CD4-positive, CD25-positive, alpha-beta regulatory T cell (primary cell): ENCODE data around the gene BRD7. TPM values are rescaled to one million over a fixed set of nuclear protein-coding genes. Genes with fewer than 3 reads are reported as not detected.

Experiments used
- ATAC-seq, 2 donors: fragments of 150-1000 bp; cut with Tn5 transposase; one replicate each; pipeline ENCODE4 v1.10.0; 2021; ENCODE audit warnings: low read depth in 2 of 2, moderate number of reproducible peaks in 2 of 2, moderate library complexity in 1 of 2
- DNase-seq, 3 donors: peaks; one replicate each; pipeline versions ENCODE4 v3.0.0 to v3.0.0-alpha.2; 2012 to 2022; ENCODE audit warnings: mixed read lengths in 1 of 3
- H3K27ac ChIP-seq: one replicate; pipeline ENCODE4 v1.7.0; 2013; ENCODE audit warnings: mild to moderate bottlenecking, low read length; ENCODE audit not compliant: insufficient read depth, poor library complexity, severe bottlenecking
- H3K27me3 ChIP-seq: one replicate; pipeline ENCODE4 v1.7.0; 2013; ENCODE audit warnings: low read length; ENCODE audit not compliant: control insufficient read depth, insufficient read depth
- H3K36me3 ChIP-seq: one replicate; pipeline ENCODE4 v1.7.0; 2013; ENCODE audit warnings: mild to moderate bottlenecking, low read length, moderate library complexity; ENCODE audit not compliant: control insufficient read depth, insufficient read depth
- H3K4me1 ChIP-seq: 2 replicates; pipeline ENCODE4 v1.7.0; 2013; ENCODE audit warnings: mild to moderate bottlenecking, low read length; ENCODE audit not compliant: insufficient read depth, control insufficient read depth, poor library complexity, severe bottlenecking
- H3K4me3 ChIP-seq: one replicate; pipeline ENCODE4 v1.7.0; 2013; ENCODE audit warnings: low read depth, mild to moderate bottlenecking, low read length, moderate library complexity
- H3K9me3 ChIP-seq, 2 experiments: 1 replicate in 1 of 2; 2 replicates in 1 of 2; pipeline ENCODE4 v1.7.0; 2013; ENCODE audit warnings: low read length in 2 of 2, mild to moderate bottlenecking in 1 of 2, moderate library complexity in 1 of 2; ENCODE audit not compliant: control insufficient read depth in 2 of 2
- H3K27ac Mint-ChIP-seq, 3 donors: one replicate each; pipeline ENCODE4 v1.8.0; 2020 to 2022; ENCODE audit warnings: mild to moderate bottlenecking in 3 of 3, mixed read lengths in 3 of 3, moderate library complexity in 2 of 3
- H3K27me3 Mint-ChIP-seq: one replicate; pipeline ENCODE4 v1.8.0; 2022; ENCODE audit warnings: mild to moderate bottlenecking, mixed read lengths
- H3K36me3 Mint-ChIP-seq: one replicate; pipeline ENCODE4 v1.8.0; 2020; ENCODE audit warnings: mixed read lengths
- H3K4me1 Mint-ChIP-seq, 4 donors: one replicate each; pipeline ENCODE4 v1.8.0; 2020 to 2022; ENCODE audit warnings: mixed read lengths in 4 of 4, mild to moderate bottlenecking in 1 of 4
- H3K4me3 Mint-ChIP-seq, 4 donors: one replicate each; pipeline ENCODE4 v1.8.0; 2020 to 2022; ENCODE audit warnings: mild to moderate bottlenecking in 4 of 4, mixed read lengths in 4 of 4, moderate library complexity in 3 of 4
- H3K9me3 Mint-ChIP-seq, 7 donors: one replicate each; pipeline ENCODE4 v1.8.0; 2020 to 2022; ENCODE audit warnings: mixed read lengths in 7 of 7, mild to moderate bottlenecking in 3 of 7, moderate library complexity in 2 of 7
- polyA plus RNA-seq, 4 donors: library from polyadenylated mRNA; unstranded; fragments of 300-500 nt; fragmentation: Illumina TruSeq; gene quantifications; one replicate each; pipeline ENCODE4 v1.2.3, GENCODE V29; 2021
- total RNA-seq: library from RNA; stranded (reverse); gene quantifications from one replicate; pipeline ENCODE4 v1.2.3, GENCODE V29; 2022

Gene BRD7
- total RNA-seq (88.6 TPM), polyA plus RNA-seq (10 to 100 TPM; 23.3 to 45.5 (median 32.1) TPM)

DNA sequence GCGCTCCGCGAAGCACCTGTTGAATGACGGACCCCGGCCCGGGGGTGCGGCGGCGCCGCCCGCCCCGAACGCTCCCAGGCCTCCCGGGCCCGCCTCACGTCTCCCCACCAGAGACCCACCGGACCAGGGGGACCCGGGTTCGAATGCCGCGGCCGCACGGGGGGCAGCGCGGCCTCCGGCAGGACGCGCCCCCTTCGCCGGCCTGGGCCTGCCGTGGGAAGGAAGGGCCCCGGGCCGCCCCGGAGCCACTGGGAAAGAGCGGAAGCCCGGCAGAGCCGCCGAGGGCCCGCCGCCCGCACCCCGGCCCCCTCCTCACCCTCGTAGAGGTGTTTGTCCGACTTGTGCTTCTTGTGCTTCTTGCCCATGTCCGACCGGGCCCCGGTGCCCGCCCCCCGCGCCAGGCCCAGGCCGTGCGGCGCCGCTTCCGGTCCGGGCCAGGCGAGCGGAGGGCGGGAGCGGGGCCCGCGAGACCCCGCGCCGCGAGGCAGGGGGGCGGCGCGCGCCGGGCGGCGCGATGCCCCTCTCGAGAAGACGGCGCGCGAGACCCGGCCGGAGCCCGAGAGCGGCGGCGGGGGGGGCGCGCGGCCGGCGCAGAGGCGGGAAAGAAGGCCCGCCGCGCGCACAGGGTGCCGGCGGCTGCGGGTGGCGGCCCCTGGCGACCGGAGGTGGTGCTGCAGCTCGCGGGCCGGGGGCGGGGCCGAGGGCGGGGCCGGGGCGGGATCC, at the start of gene BRD7:
TSS of gene BRD7 (minus strand) at position 579 of the 723 bp plus-strand sequence. CDS start at position 365, 214 bp downstream.
- no peaks in the 10 kb centered on the region for H3K27me3 ChIP-seq
- H3K27me3 Mint-ChIP-seq, result peaks cover 10% of the 10 kb centered on the region
- H3K36me3 Mint-ChIP-seq, result peaks cover 19% of the 10 kb centered on the region
- peaks cover 37% of the 10 kb centered on the region for H3K4me1 ChIP-seq
- DNase-seq (peak; percentile 61 to 70 (median 68)), ATAC-seq (peak; percentile 88 to 89)
- peak within 1 kb of the TSS; percentile 60 for H3K27ac ChIP-seq
- peaks cover 21% of the 10 kb centered on the region for H3K36me3 ChIP-seq
- H3K27ac Mint-ChIP-seq, result peak within 1 kb of the TSS; percentile 90 to 97 (median 96)
- peaks cover 40 to 61% (median 46%) of the 10 kb centered on the region in 4 donors for H3K4me1 Mint-ChIP-seq
- H3K9me3 ChIP-seq, result no peaks in the 10 kb centered on the region
- H3K4me3 ChIP-seq, result peak within 1 kb of the TSS; percentile 91
- H3K4me3 Mint-ChIP-seq, result peak within 1 kb of the TSS; percentile 92 to 96 (median 94)
- no peaks in the 10 kb centered on the region for H3K9me3 Mint-ChIP-seq

DNA sequence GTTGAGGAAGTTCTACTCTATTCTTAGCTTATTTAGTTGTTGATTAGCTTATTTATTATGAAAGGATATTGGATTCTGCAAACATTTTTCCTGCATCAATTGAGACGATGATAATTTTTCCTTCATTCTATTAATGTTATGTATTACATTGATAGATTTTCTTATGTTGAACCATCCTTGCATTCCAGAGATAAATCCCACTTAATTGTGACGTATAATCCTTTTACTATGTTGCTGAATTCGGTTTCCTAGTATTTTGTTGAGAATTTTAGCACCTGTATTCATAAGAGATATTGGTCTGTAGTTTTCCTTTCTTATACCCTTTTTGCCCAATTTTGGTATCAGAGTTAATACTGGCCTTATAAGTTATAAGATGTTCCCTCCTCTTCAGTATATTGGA, 47.6 kb upstream of the BRD7 start:
- Histone ChIP-seq H3K9me3 (peaks cover 43 to 49% of the 10 kb centered on the region in 2 experiments), H3K4me1 (no peaks in the 10 kb centered on the region), H3K27me3 (peaks cover 9% of the 10 kb centered on the region), H3K27ac (no peak overlapping the region), H3K4me3 (no peak overlapping the region), H3K36me3 (no peaks in the 10 kb centered on the region)
- no peak for DNase-seq
- H3K27me3 Mint-ChIP-seq, result peaks cover 24% of the 10 kb centered on the region
- H3K27ac Mint-ChIP-seq, result no peak overlapping the region
- H3K4me3 Mint-ChIP-seq, result no peak overlapping the region
- no peaks in the 10 kb centered on the region for H3K4me1 Mint-ChIP-seq
- H3K36me3 Mint-ChIP-seq, result no peaks in the 10 kb centered on the region
- H3K9me3 Mint-ChIP-seq, result peaks cover 0 to 54% (median 24%) of the 10 kb centered on the region in 7 donors
- ATAC-seq, result no peak

DNA sequence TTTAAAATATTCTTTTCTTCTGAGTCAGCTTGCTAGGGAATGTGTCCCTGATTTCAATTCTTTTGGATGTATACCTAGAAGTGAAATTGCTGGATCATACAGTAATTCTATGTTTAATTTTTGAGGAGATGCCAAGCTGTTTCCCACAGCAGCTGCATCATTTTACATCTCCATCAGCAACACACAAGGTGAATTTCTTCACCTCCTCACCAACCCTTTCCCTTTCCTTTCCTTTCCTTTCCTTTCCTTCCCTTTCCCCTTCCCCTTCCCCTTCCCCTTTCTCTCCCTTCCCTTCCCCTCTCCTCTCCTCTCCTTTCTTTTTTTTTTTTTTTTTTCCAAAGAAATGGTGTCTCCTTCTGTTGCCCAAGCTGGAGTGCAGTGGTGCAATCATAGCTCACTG, 45.4 kb upstream of the BRD7 start:
- Mint-ChIP-seq H3K9me3 (peaks cover 0 to 36% (median 15%) of the 10 kb centered on the region in 7 donors), H3K27me3 (peaks cover 34% of the 10 kb centered on the region), H3K36me3 (no peaks in the 10 kb centered on the region), H3K4me1 (no peaks in the 10 kb centered on the region), H3K27ac (no peak overlapping the region), H3K4me3 (no peak overlapping the region)
- H3K4me1 ChIP-seq, result no peaks in the 10 kb centered on the region
- H3K27ac ChIP-seq, result no peak overlapping the region
- ATAC-seq, result no peak
- H3K4me3 ChIP-seq, result no peak overlapping the region
- peaks cover 31 to 37% of the 10 kb centered on the region in 2 experiments for H3K9me3 ChIP-seq
- DNase-seq, result no peak
- H3K36me3 ChIP-seq, result no peaks in the 10 kb centered on the region
- peaks cover 6% of the 10 kb centered on the region for H3K27me3 ChIP-seq

DNA sequence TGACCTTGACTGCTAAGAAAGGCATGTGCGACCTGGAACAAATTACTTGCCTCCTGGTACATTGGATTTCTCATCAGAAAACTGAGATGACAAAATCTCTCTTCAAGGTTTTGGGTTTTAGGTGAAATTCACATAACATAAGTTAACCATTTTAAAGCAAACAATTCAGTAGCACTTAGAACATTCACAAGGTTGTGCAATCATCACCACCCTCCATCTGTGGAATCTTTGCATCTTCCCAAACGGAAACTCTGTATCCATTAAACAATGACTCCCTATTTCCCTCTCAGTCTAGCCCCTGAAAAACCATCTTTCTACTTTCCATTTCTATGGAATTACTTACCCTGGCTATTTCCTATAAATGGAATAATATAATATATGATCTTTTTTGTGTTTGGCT, 42.2 kb upstream of the BRD7 start:
- ATAC-seq, result no peak
- DNase-seq, result no peak
- Histone ChIP-seq H3K27me3 (no peaks in the 10 kb centered on the region), H3K27ac (no peak overlapping the region), H3K4me1 (no peaks in the 10 kb centered on the region), H3K4me3 (no peak overlapping the region), H3K9me3 (peaks cover under 1 to 8% of the 10 kb centered on the region in 2 experiments), H3K36me3 (no peaks in the 10 kb centered on the region)
- peaks cover 29% of the 10 kb centered on the region for H3K27me3 Mint-ChIP-seq
- H3K36me3 Mint-ChIP-seq, result no peaks in the 10 kb centered on the region
- H3K27ac Mint-ChIP-seq, result no peak overlapping the region
- H3K4me1 Mint-ChIP-seq, result no peaks in the 10 kb centered on the region
- peaks cover 0 to 9% (median 0%) of the 10 kb centered on the region in 7 donors for H3K9me3 Mint-ChIP-seq
- no peak overlapping the region for H3K4me3 Mint-ChIP-seq

DNA sequence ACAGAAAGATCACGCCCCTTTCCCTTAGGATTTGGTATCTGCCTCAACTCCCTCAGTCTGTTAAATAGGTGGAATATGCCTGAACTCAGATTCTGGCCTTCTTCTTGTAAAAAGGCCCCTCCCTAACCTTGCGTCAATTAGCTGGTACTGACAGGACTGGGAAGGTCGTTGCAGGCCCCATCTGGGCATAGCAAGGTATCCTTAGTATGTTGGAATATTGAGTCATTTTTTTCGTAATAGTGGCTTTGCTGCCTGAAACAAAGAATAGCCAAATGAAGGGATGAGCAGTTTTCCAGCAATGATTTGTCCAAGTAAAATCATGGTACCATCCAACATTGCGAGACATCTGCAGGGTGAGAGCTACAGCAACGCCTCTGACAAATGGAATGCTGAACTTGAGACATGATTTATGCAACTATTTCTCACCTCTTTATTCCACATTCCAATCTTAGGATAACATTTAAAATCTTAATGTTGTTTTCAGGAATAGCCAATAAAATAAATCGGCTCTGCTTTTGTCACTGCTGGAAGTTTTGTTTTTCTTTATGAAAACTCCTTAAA, 39.3 kb upstream of the BRD7 start:
- Mint-ChIP-seq H3K36me3 (no peaks in the 10 kb centered on the region), H3K9me3 (no peaks in the 10 kb centered on the region), H3K27ac (no peak overlapping the region), H3K27me3 (peaks cover 25% of the 10 kb centered on the region), H3K4me1 (no peaks in the 10 kb centered on the region), H3K4me3 (no peak overlapping the region)
- Histone ChIP-seq H3K27ac (no peak overlapping the region), H3K27me3 (no peaks in the 10 kb centered on the region), H3K36me3 (no peaks in the 10 kb centered on the region), H3K4me1 (no peaks in the 10 kb centered on the region), H3K4me3 (no peak overlapping the region), H3K9me3 (no peaks in the 10 kb centered on the region)
- ATAC-seq (no peak), DNase-seq (no peak)

DNA sequence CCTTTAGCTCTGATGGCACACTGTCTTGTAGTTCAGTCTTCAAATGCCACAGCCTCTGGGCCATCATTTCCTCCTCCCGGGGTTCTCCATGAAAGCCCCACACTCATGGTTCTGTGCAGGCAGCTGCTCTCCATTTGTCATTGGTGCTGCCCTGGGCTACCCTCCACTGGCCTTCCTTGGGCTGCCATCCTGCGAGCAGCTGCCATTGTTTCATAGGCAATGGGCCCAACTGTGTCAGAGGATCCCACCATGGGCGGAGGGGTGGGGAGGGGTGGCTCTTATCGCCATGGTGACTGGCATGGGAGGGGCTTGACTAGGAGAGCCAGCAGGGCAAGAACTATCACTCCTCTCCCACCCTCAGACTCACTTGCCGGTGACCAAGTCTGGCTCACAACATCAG, 38.6 kb upstream of the BRD7 start:
- no peak overlapping the region for H3K4me3 ChIP-seq
- no peak overlapping the region for H3K27ac ChIP-seq
- H3K36me3 Mint-ChIP-seq, result no peaks in the 10 kb centered on the region
- H3K9me3 ChIP-seq, result no peaks in the 10 kb centered on the region
- DNase-seq (no peak), ATAC-seq (no peak)
- peaks cover 25% of the 10 kb centered on the region for H3K27me3 Mint-ChIP-seq
- H3K4me1 Mint-ChIP-seq, result no peaks in the 10 kb centered on the region
- no peaks in the 10 kb centered on the region for H3K36me3 ChIP-seq
- no peaks in the 10 kb centered on the region for H3K4me1 ChIP-seq
- no peaks in the 10 kb centered on the region for H3K9me3 Mint-ChIP-seq
- no peak overlapping the region for H3K4me3 Mint-ChIP-seq
- H3K27ac Mint-ChIP-seq, result no peak overlapping the region
- H3K27me3 ChIP-seq, result no peaks in the 10 kb centered on the region

DNA sequence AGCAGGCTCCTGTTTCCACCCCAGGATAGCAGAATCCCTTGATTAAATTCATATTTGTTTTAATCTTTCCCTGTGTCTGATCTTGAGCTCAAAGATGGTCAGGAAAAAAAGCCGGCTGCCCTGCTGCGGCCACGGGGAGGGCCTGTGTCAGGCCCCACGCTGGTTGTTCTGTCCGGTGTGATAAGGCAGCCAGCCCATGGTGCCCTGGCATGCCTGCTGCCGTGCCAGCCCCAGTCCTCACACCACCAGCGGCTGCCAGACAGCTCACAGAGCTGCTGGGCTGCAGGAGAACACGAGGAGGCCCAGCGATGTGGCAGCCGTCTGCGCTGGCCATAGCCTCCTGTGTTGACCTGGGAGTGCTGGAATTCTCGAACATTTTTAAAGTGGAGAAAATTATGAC, 34.7 kb upstream of the BRD7 start:
- Mint-ChIP-seq H3K4me1 (no peaks in the 10 kb centered on the region), H3K4me3 (no peak overlapping the region)

More for the DNA sequence above, 34.7 kb upstream of the BRD7 start:
- DNase-seq (no peak), ATAC-seq (no peak)
- Mint-ChIP-seq H3K36me3 (no peaks in the 10 kb centered on the region), H3K27ac (no peak overlapping the region), H3K9me3 (no peaks in the 10 kb centered on the region), H3K27me3 (peaks cover 11% of the 10 kb centered on the region)
- Histone ChIP-seq H3K27ac (no peak overlapping the region), H3K36me3 (no peaks in the 10 kb centered on the region), H3K4me3 (no peak overlapping the region), H3K27me3 (no peaks in the 10 kb centered on the region), H3K4me1 (no peaks in the 10 kb centered on the region), H3K9me3 (no peaks in the 10 kb centered on the region)
